Mucosa of descending colon (tissue), 3 donors: ENCODE data around the gene CX3CL1. TPM values are rescaled to one million over a fixed set of nuclear protein-coding genes. Genes with fewer than 3 reads are reported as not detected.

Source experiments
- ATAC-seq: fragments of 200-7000 bp; cut with Tn5 transposase; one replicate; pipeline ENCODE4 v1.9.1; 2020; ENCODE audit warnings: mild to moderate bottlenecking, moderate library complexity
- DNase-seq, 3 donors: peaks; one replicate each; pipeline ENCODE4 v3.0.0-alpha.2; 2020
- H3K36me3 ChIP-seq: fragments of 200-600 bp; one replicate; pipeline ENCODE4 v1.8.0; 2021; ENCODE audit warnings: low read depth, mild to moderate bottlenecking
- H3K4me1 ChIP-seq: fragments of 200-600 bp; one replicate; pipeline ENCODE4 v1.8.0; 2021; ENCODE audit warnings: low read depth, mild to moderate bottlenecking
- H3K4me3 ChIP-seq: fragments of 200-600 bp; one replicate; pipeline ENCODE4 v1.8.0; 2021; ENCODE audit warnings: mild to moderate bottlenecking
- H3K9me3 ChIP-seq: fragments of 200-600 bp; one replicate; pipeline ENCODE4 v1.8.0; 2021; ENCODE audit warnings: mild to moderate bottlenecking
- intact Hi-C, 2 donors: fragments of 100-400 bp; cut with DNase I in 1 of 2; cut with micrococcal nuclease in 1 of 2; formaldehyde crosslinking; loops; one replicate each; pipeline versions ENCODE4 v1.11.0 to v1.11.1; 2022; cut with DNase I, micrococcal nuclease
- total RNA-seq, 3 donors: library from RNA; stranded (reverse); fragmentation: NEBNext Ultra II Directional in 2 of 3; extraction: Animal tissue kit (Norgen Biotek cat#: 25700) in 2 of 3; gene quantifications; one replicate each; pipeline versions ENCODE4 v1.2.1 to v1.2.4, GENCODE V29; 2021 to 2023
- TF ChIP-seq, protein P1 (sequence below): fragments of 200-600 bp; IDR thresholded peaks from one replicate; pipeline ENCODE4 v1.8.0; 2022; ENCODE audit warnings: antibody characterized with exemption, mild to moderate bottlenecking
- donor health status: DM: no; HTN: no; CAD: no; lungs with moderate emphysema.
- donor health status: DM: no; HTN: no; CAD: no.
- donor health status: DM: no; HTN: yes; CAD: no.

CX3CL1 gene
- total RNA-seq, 3 donors from 2014 or later: 2.6 to 10.5 (median 3.5) TPM

DNA sequence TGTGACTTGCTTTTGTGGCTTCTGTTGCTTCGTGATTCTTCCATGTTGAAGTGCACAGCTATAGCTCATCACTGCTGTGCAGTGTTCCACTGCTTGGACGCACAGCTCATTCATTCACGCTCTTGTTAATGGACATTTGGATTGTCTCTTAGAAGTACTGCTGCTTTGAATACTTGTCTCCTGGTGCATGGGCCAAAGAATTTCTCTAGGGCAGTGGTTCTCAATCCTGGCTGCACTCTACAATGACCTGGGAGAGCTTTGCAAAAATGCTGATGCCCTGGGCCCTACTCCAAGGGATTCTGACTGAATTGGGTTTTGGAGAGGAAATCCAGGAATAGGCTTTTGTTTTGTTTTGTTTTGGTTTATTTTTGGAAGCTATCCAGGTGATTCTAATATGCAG, 52.3 kb downstream of the CX3CL1 start:
- intact Hi-C loops: no loop called here
- TF ChIP-seq, protein P1, sequence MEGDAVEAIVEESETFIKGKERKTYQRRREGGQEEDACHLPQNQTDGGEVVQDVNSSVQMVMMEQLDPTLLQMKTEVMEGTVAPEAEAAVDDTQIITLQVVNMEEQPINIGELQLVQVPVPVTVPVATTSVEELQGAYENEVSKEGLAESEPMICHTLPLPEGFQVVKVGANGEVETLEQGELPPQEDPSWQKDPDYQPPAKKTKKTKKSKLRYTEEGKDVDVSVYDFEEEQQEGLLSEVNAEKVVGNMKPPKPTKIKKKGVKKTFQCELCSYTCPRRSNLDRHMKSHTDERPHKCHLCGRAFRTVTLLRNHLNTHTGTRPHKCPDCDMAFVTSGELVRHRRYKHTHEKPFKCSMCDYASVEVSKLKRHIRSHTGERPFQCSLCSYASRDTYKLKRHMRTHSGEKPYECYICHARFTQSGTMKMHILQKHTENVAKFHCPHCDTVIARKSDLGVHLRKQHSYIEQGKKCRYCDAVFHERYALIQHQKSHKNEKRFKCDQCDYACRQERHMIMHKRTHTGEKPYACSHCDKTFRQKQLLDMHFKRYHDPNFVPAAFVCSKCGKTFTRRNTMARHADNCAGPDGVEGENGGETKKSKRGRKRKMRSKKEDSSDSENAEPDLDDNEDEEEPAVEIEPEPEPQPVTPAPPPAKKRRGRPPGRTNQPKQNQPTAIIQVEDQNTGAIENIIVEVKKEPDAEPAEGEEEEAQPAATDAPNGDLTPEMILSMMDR: no peak
- DNase-seq: no peak
- Histone ChIP-seq H3K9me3 (no peaks in the 10 kb centered on the region), H3K36me3 (no peaks in the 10 kb centered on the region), H3K4me1 (peaks cover 3% of the 10 kb centered on the region), H3K4me3 (no peak overlapping the region)
- ATAC-seq: no peak

- Histone ChIP-seq H3K4me3 (no peak overlapping the region), H3K4me1 (peaks cover 3% of the 10 kb centered on the region), H3K9me3 (no peaks in the 10 kb centered on the region), H3K36me3 (peaks cover 3% of the 10 kb centered on the region)
- no peak for ATAC-seq
- no peak for DNase-seq
- TF ChIP-seq, protein P1: no peak
- intact Hi-C loops: no loop called here
These were observed 54.1 kb downstream of the CX3CL1 start for GRCh38 chr16:57426356-57426755.

GRCh38 chr16:57427307-57427706, 55.0 kb downstream of the CX3CL1 start:
- Histone ChIP-seq H3K36me3 (peaks cover 3% of the 10 kb centered on the region), H3K4me3 (no peak overlapping the region), H3K9me3 (no peaks in the 10 kb centered on the region), H3K4me1 (peaks cover 1% of the 10 kb centered on the region)
- TF ChIP-seq, protein P1: no peak
- ATAC-seq: no peak
- intact Hi-C loops: no loop called here
- no peak for DNase-seq

GRCh38 chr16:57427824-57428223, 55.5 kb downstream of the CX3CL1 start:
- ATAC-seq: no peak
- peaks cover 7% of the 10 kb centered on the region for H3K36me3 ChIP-seq

GRCh38 chr16:57430955-57431354, 58.7 kb downstream of the CX3CL1 start:
- H3K4me1 ChIP-seq: no peaks in the 10 kb centered on the region
- no peaks in the 10 kb centered on the region for H3K9me3 ChIP-seq
- H3K36me3 ChIP-seq: peaks cover 9% of the 10 kb centered on the region
- TF ChIP-seq, protein P1: no peak
- ATAC-seq: no peak
- no peak overlapping the region for H3K4me3 ChIP-seq
- intact Hi-C loops: no loop called here
- no peak for DNase-seq

More at GRCh38 chr16:57427824-57428223, 55.5 kb downstream of the CX3CL1 start:
- Histone ChIP-seq H3K4me1 (no peaks in the 10 kb centered on the region), H3K9me3 (no peaks in the 10 kb centered on the region), H3K4me3 (no peak overlapping the region)
- intact Hi-C loops: no loop called here
- TF ChIP-seq, protein P1: no peak
- DNase-seq: no peak

DNA sequence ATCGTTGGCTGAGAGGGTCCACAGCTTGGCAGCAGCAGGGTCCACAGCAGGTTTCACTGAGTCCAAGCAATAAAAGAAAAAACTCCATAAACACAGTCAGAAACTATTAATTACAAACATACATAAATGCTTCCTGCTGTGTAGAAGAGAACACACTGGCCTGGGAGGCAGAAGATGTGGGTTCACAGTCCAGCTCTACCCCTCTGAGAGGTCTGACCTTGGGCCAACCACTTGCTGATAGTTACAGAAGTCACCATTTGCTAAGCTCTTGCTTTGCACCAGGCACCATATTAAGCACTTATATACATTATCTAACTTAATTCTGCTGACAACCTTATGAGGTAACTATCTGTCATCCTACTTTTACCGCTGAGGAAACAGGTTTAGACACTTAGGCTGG, 60.2 kb downstream of the CX3CL1 start:
- H3K4me1 ChIP-seq: no peaks in the 10 kb centered on the region
- peak; percentile 60 for ATAC-seq
- no peak for DNase-seq
- TF ChIP-seq, protein P1: no peak
- no peaks in the 10 kb centered on the region for H3K9me3 ChIP-seq
- no peak overlapping the region for H3K4me3 ChIP-seq
- H3K36me3 ChIP-seq: peaks cover 13% of the 10 kb centered on the region
- intact Hi-C loops: no loop called here
